DND-41 (cell line): ENCODE measurements around the gene CATSPER3.

ENCODE experiments used
- CTCF ChIP-seq: IDR thresholded peaks from 2 replicates; pipeline ENCODE4 v1.5.1; 2012; ENCODE audit warnings: borderline replicate concordance, low read length, moderate library complexity, mild to moderate bottlenecking; ENCODE audit not compliant: poor library complexity, severe bottlenecking; ENCODE audit errors: extremely low read depth
- EZH2 ChIP-seq: IDR thresholded peaks from 3 replicates; pipeline ENCODE4 v1.6.1; 2012; ENCODE audit warnings: borderline replicate concordance, low read depth, mild to moderate bottlenecking, moderate library complexity, low read length, inconsistent platforms; ENCODE audit not compliant: severe bottlenecking

GRCh38 chr5:135033901-135034235 lies 66.2 kb downstream of the CATSPER3 start, which contains the start of gene PITX1:
- TF ChIP-seq CTCF: no peak
- no peak for TF ChIP-seq EZH2
